ENCODE results near the gene RIN3.
A peak's percentile ranks its signal among the peaks of the same experiment; 100 is the strongest.
"Not testable (repeated sequence)": the region's sequence is repeated elsewhere in the genome, so short reads cannot be mapped to it uniquely, and the experiment has no call there.

Gene RIN3

GRCh38 chr14:92525322-92526095, 11.9 kb downstream of the RIN3 start:
- H3K4me1 ChIP-seq: peaks cover 28 to 39% (median 33%) of the 10 kb centered on the region in 10 experiments
- peak overlapping the region in 2 of 11 experiments; percentile 3 to 9; a peak in 1 of 22 replicates for H3K9ac ChIP-seq
- no peak for TF ChIP-seq Cebpa-rat (IDR thresholded peaks at IDR 0.05)
- H4K20me1 ChIP-seq: peaks cover 4 to 82% (median 30%) of the 10 kb centered on the region in 11 experiments; a peak in 18 of 22 replicates
- H3K27ac ChIP-seq: no peak overlapping the region; a peak in 1 of 22 replicates
- no peak overlapping the region for H3K4me3 ChIP-seq
- peaks cover 0 to 20% (median 3%) of the 10 kb centered on the region in 11 experiments; a peak in 9 of 22 replicates for H3K9me3 ChIP-seq (replicated peaks in 1 of 11)
- H3K36me3 ChIP-seq: peaks cover 0 to 13% (median 0%) of the 10 kb centered on the region in 11 experiments; a peak in 3 of 22 replicates
- H3K4me2 ChIP-seq: peak overlapping the region; percentile 48 to 84 (median 67)
- no peaks in the 10 kb centered on the region for H3K27me3 ChIP-seq

GRCh38 chr14:92527721-92528120, 14.1 kb downstream of the RIN3 start:
- Histone ChIP-seq H3K27me3 (no peaks in the 10 kb centered on the region), H3K9me3 (replicated peaks in 1 of 11) (peaks cover 0 to 20% (median 3%) of the 10 kb centered on the region in 11 experiments; a peak in 9 of 22 replicates), H4K20me1 (peaks cover 4 to 83% (median 30%) of the 10 kb centered on the region in 11 experiments; a peak in 18 of 22 replicates), H3K9ac (no peak overlapping the region), H3K4me1 (peaks cover 50 to 59% (median 55%) of the 10 kb centered on the region in 10 experiments), H3K36me3 (peaks cover 0 to 6% (median 0%) of the 10 kb centered on the region in 11 experiments; a peak in 2 of 22 replicates), H3K4me3 (no peak overlapping the region), H3K27ac (no peak overlapping the region; a peak in 1 of 22 replicates), H3K4me2 (no peak overlapping the region)
- TF ChIP-seq Cebpa-rat (IDR thresholded peaks at IDR 0.05): no peak

GRCh38 chr14:92528486-92529100, 15.0 kb downstream of the RIN3 start:
- Histone ChIP-seq H3K27ac (no peak overlapping the region), H3K9ac (no peak overlapping the region), H3K4me3 (no peak overlapping the region), H3K36me3 (peaks cover 0 to 6% (median 0%) of the 10 kb centered on the region in 11 experiments; a peak in 2 of 22 replicates), H4K20me1 (peaks cover 4 to 76% (median 27%) of the 10 kb centered on the region in 11 experiments; a peak in 17 of 22 replicates), H3K4me1 (peaks cover 51 to 60% (median 56%) of the 10 kb centered on the region in 10 experiments), H3K9me3 (replicated peaks in 1 of 11) (peaks cover 0 to 20% (median 3%) of the 10 kb centered on the region in 11 experiments; a peak in 9 of 22 replicates), H3K27me3 (no peaks in the 10 kb centered on the region), H3K4me2 (no peak overlapping the region; a peak in 1 of 22 replicates)
- no peak for TF ChIP-seq Cebpa-rat (IDR thresholded peaks at IDR 0.05)

- no peak overlapping the region for H3K4me3 ChIP-seq
- H4K20me1 ChIP-seq: peaks cover 0 to 68% (median 17%) of the 10 kb centered on the region in 11 experiments; a peak in 16 of 22 replicates
- H3K9ac ChIP-seq: no peak overlapping the region
- peak overlapping the region in 7 of 11 experiments; percentile 17 to 71 (median 53); a peak in 8 of 22 replicates for H3K27ac ChIP-seq
- peaks cover 0 to 20% (median 3%) of the 10 kb centered on the region in 11 experiments; a peak in 9 of 22 replicates for H3K9me3 ChIP-seq (replicated peaks in 1 of 11)
- no peak for TF ChIP-seq Cebpa-rat (IDR thresholded peaks at IDR 0.05)
- peaks cover 43 to 56% (median 50%) of the 10 kb centered on the region in 10 experiments for H3K4me1 ChIP-seq
- H3K4me2 ChIP-seq: peak overlapping the region in 10 of 11 experiments; percentile 16 to 87 (median 72); a peak in 11 of 22 replicates
- H3K27me3 ChIP-seq: no peaks in the 10 kb centered on the region
- peaks cover 0 to 6% (median 0%) of the 10 kb centered on the region in 11 experiments; a peak in 2 of 22 replicates for H3K36me3 ChIP-seq
These were observed 16.3 kb downstream of the RIN3 start for GRCh38 chr14:92529903-92530302.

GRCh38 chr14:92531106-92531873, 17.7 kb downstream of the RIN3 start:
- Histone ChIP-seq H3K4me1 (peaks cover 41 to 60% (median 55%) of the 10 kb centered on the region in 10 experiments), H3K4me3 (no peak overlapping the region), H3K9me3 (replicated peaks in 1 of 11) (peaks cover 0 to 20% (median 3%) of the 10 kb centered on the region in 11 experiments; a peak in 9 of 22 replicates), H3K4me2 (peak overlapping the region; percentile 62 to 87 (median 73)), H3K9ac (peak overlapping the region in 8 of 11 experiments; percentile 5 to 52 (median 23); a peak in 10 of 22 replicates), H4K20me1 (peaks cover 0 to 68% (median 7%) of the 10 kb centered on the region in 11 experiments; a peak in 8 of 22 replicates), H3K36me3 (peaks cover 0 to 6% (median 0%) of the 10 kb centered on the region in 11 experiments; a peak in 2 of 22 replicates), H3K27ac (peak overlapping the region in 10 of 11 experiments; percentile 17 to 71 (median 48); a peak in 18 of 22 replicates), H3K27me3 (no peaks in the 10 kb centered on the region)
- no peak for TF ChIP-seq Cebpa-rat (IDR thresholded peaks at IDR 0.05)

GRCh38 chr14:92532490-92533163, 19.0 kb downstream of the RIN3 start:
- Histone ChIP-seq H3K4me2 (peak overlapping the region; percentile 62 to 87 (median 73)), H4K20me1 (peaks cover 0 to 71% (median 7%) of the 10 kb centered on the region in 11 experiments; a peak in 8 of 22 replicates)

GRCh38 chr14:92534932-92535643, 21.5 kb downstream of the RIN3 start:
- no peak for TF ChIP-seq Cebpa-rat (IDR thresholded peaks at IDR 0.05)
- Histone ChIP-seq H3K27me3 (no peaks in the 10 kb centered on the region), H3K9me3 (replicated peaks in 1 of 11) (peaks cover 0 to 3% (median 0%) of the 10 kb centered on the region in 11 experiments; a peak in 2 of 22 replicates), H4K20me1 (peaks cover 0 to 78% (median 5%) of the 10 kb centered on the region in 11 experiments; a peak in 9 of 22 replicates), H3K27ac (peak overlapping the region in 3 of 11 experiments; percentile 2 to 23 (median 14); a peak in 2 of 22 replicates), H3K4me2 (peak overlapping the region; percentile 45 to 74 (median 62); a peak in 21 of 22 replicates), H3K36me3 (no peaks in the 10 kb centered on the region), H3K4me1 (peaks cover 51 to 72% (median 68%) of the 10 kb centered on the region in 10 experiments), H3K9ac (0 out of 22 replicates have a peak overlapping the region, but pooled peaks of 1 of the 11 experiments have one; percentile 25), H3K4me3 (no peak overlapping the region)

More at GRCh38 chr14:92532490-92533163, 19.0 kb downstream of the RIN3 start:
- Histone ChIP-seq H3K9me3 (replicated peaks in 1 of 11) (peaks cover 0 to 20% (median 3%) of the 10 kb centered on the region in 11 experiments; a peak in 9 of 22 replicates), H3K4me3 (no peak overlapping the region), H3K27ac (peak overlapping the region in 9 of 11 experiments; percentile 9 to 71 (median 44); a peak in 12 of 22 replicates), H3K9ac (peak overlapping the region in 1 of 11 experiments; percentile 14; a peak in 1 of 22 replicates), H3K4me1 (peaks cover 41 to 60% (median 55%) of the 10 kb centered on the region in 10 experiments), H3K27me3 (no peaks in the 10 kb centered on the region), H3K36me3 (peaks cover 0 to 6% (median 0%) of the 10 kb centered on the region in 11 experiments; a peak in 2 of 22 replicates)
- TF ChIP-seq Cebpa-rat (IDR thresholded peaks at IDR 0.05): no peak

- H3K4me2 ChIP-seq: peak overlapping the region in 8 of 11 experiments; percentile 48 to 74 (median 64); a peak in 11 of 22 replicates
- peaks cover 0 to 77% (median 6%) of the 10 kb centered on the region in 11 experiments; a peak in 9 of 22 replicates for H4K20me1 ChIP-seq
- not testable (repeated sequence) for H3K9ac ChIP-seq; H3K4me3 ChIP-seq; H3K9me3 ChIP-seq (replicated peaks in 1 of 11); H3K27ac ChIP-seq; H3K27me3 ChIP-seq; H3K36me3 ChIP-seq
- H3K4me1 ChIP-seq: peaks cover 52 to 72% (median 68%) of the 10 kb centered on the region in 10 experiments
These were observed 22.6 kb downstream of the RIN3 start for GRCh38 chr14:92536231-92536630.

Measured in BLaER1 treated with 17β-estradiol and CSF1 and Interleukin-3, amounts not matched to agents 10 nM and 100 nM (cell line).